ENCODE results near the gene NCCRP1. TPM values are rescaled to one million over a fixed set of nuclear protein-coding genes. Genes with fewer than 3 reads are reported as not detected.

The NCCRP1 gene
- total and polyA plus RNA-seq, 2 donors (not counting 3 experiments of a cell fraction or from before 2014, with no cell fraction given) = 0.06 TPM; not detected in 1

DNA sequence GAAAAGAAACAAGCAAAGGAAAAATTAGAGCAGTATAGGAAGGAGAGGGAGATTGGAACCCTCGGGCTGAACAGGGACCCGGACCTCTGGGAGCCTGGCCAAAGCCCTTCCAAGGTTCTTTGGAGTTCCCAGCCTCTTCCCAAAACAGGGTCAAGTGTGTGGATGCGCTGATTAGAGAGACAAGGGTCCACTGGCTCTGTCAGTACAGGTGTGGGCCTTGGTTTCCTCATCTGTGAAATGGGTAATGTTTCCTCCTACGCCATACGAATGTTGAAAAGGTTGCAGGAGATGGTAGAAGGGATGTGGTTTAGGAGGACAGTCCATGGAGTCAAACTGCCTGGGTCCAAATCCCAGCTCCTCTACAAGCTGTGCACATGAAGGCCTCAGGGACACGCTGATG is 9.4 kb downstream of the NCCRP1 start:
- Histone ChIP-seq H2AFZ (ENCODE audit: low read depth, low read length) (no peak overlapping the region), H3K79me2 (ENCODE audit: control insufficient read depth, insufficient read depth, low read length) (no peaks in the 10 kb centered on the region), H3K4me3 (replicated peaks in 1 of 3; ENCODE audit: insufficient read depth in 1 of 3, low read depth in 1 of 3, low read length in 3 of 3) (no peak overlapping the region), H3K36me3 (ENCODE audit: control insufficient read depth in 2 of 2, extremely low read depth in 1 of 2, insufficient read depth in 2 of 2, low read length in 2 of 2) (no peaks in the 10 kb centered on the region), H3K9me3 (replicated peaks; ENCODE audit: control insufficient read depth, insufficient read depth, low read length) (no peaks in the 10 kb centered on the region), H3K27ac (ENCODE audit: insufficient read depth, low read depth, low read length) (no peak overlapping the region), H3K4me2 (ENCODE audit: insufficient read depth, low read length) (no peak overlapping the region), H3K9ac (replicated peaks; ENCODE audit: extremely low read depth, insufficient read depth, low read length) (no peak overlapping the region), H3K4me1 (ENCODE audit: control insufficient read depth, extremely low read depth, insufficient read depth, low read length) (no peaks in the 10 kb centered on the region), H4K20me1 (replicated peaks; ENCODE audit: control insufficient read depth, extremely low read depth, insufficient read depth, low read length) (no peaks in the 10 kb centered on the region), H3K27me3 (ENCODE audit: control insufficient read depth in 2 of 2, insufficient read depth in 2 of 2, low read length in 2 of 2) (peaks cover 11 to 24% of the 10 kb centered on the region in 2 experiments), H3K9me1 (replicated peaks; ENCODE audit: control insufficient read depth, extremely low read depth, insufficient read depth, low read length) (no peaks in the 10 kb centered on the region)
- ChIA-PET POLR2A (no interaction called here), CTCF (interaction anchor here (2.9 kb wide), 1 partner anchor 84 kb away, joined by 10 read pairs; no protein-coding TSS in a partner anchor)
- DNase-seq (ENCODE audit: low read depth, low spot score) = no peak
- dilution Hi-C loops (cut with MboI; ENCODE audit: extremely low pct_ligation_motif_present, low sequenced_read_pairs) = no loop called here
- no peak for FAIRE-seq
- no TSS peak for BruUV-seq (replicated peaks)
- intact Hi-C loops (cut with micrococcal nuclease) = no loop called here
- TF ChIP-seq FOS (IDR thresholded peaks at IDR 0.05; ENCODE audit: borderline replicate concordance, insufficient read depth, low read length) = no peak
- TF ChIP-seq, protein P1, sequence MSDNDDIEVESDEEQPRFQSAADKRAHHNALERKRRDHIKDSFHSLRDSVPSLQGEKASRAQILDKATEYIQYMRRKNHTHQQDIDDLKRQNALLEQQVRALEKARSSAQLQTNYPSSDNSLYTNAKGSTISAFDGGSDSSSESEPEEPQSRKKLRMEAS (IDR thresholded peaks at IDR 0.05; ENCODE audit: insufficient read depth, insufficient read length) = no peak

DNA sequence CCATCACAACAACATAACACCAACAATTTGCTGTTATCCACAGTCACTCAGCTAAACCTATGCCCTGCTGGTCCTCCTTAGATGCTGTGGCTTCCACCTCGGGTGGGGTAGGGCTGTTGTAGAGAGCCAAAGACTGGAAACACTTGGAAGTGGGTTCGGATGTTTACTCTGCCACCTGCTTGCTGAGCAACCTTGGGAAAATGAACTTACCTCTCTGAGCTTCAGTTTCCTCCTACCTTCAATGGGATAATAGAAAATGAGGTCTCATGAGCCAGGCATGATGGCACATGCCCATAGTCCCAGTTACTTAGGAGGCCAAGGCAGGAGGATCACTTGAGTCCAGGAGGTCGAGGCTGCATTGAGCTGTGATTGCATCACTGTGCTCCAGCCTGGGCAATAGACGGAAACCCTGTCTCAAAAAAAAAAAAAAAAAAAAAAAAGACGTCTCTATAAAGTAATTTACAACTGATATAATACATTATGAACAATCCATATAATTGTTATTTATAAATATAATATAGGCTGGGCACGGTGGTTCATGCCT is 10.6 kb downstream of the NCCRP1 start:
- Histone ChIP-seq H3K4me2 (ENCODE audit: insufficient read depth, low read length) (no peak overlapping the region), H3K79me2 (ENCODE audit: control insufficient read depth, insufficient read depth, low read length) (no peaks in the 10 kb centered on the region), H3K4me3 (replicated peaks in 1 of 3; ENCODE audit: insufficient read depth in 1 of 3, low read depth in 1 of 3, low read length in 3 of 3) (no peak overlapping the region), H3K4me1 (ENCODE audit: control insufficient read depth, extremely low read depth, insufficient read depth, low read length) (no peaks in the 10 kb centered on the region), H3K36me3 (ENCODE audit: control insufficient read depth in 2 of 2, extremely low read depth in 1 of 2, insufficient read depth in 2 of 2, low read length in 2 of 2) (no peaks in the 10 kb centered on the region), H3K27me3 (ENCODE audit: control insufficient read depth in 2 of 2, insufficient read depth in 2 of 2, low read length in 2 of 2) (peaks cover 11 to 23% of the 10 kb centered on the region in 2 experiments), H3K9me1 (replicated peaks; ENCODE audit: control insufficient read depth, extremely low read depth, insufficient read depth, low read length) (no peaks in the 10 kb centered on the region), H3K9ac (replicated peaks; ENCODE audit: extremely low read depth, insufficient read depth, low read length) (no peak overlapping the region), H4K20me1 (replicated peaks; ENCODE audit: control insufficient read depth, extremely low read depth, insufficient read depth, low read length) (no peaks in the 10 kb centered on the region), H3K27ac (ENCODE audit: insufficient read depth, low read depth, low read length) (no peak overlapping the region), H3K9me3 (replicated peaks; ENCODE audit: control insufficient read depth, insufficient read depth, low read length) (no peaks in the 10 kb centered on the region), H2AFZ (ENCODE audit: low read depth, low read length) (no peak overlapping the region)
- no peak for FAIRE-seq
- ChIA-PET CTCF (interaction anchor here (0.7 kb wide), 1 partner anchor 601 kb away, joined by 4 read pairs; no protein-coding TSS in a partner anchor), POLR2A (no interaction called here)
- intact Hi-C loops (cut with micrococcal nuclease) = no loop called here
- no peak for TF ChIP-seq FOS (IDR thresholded peaks at IDR 0.05; ENCODE audit: borderline replicate concordance, insufficient read depth, low read length)
- TF ChIP-seq, protein P2, sequence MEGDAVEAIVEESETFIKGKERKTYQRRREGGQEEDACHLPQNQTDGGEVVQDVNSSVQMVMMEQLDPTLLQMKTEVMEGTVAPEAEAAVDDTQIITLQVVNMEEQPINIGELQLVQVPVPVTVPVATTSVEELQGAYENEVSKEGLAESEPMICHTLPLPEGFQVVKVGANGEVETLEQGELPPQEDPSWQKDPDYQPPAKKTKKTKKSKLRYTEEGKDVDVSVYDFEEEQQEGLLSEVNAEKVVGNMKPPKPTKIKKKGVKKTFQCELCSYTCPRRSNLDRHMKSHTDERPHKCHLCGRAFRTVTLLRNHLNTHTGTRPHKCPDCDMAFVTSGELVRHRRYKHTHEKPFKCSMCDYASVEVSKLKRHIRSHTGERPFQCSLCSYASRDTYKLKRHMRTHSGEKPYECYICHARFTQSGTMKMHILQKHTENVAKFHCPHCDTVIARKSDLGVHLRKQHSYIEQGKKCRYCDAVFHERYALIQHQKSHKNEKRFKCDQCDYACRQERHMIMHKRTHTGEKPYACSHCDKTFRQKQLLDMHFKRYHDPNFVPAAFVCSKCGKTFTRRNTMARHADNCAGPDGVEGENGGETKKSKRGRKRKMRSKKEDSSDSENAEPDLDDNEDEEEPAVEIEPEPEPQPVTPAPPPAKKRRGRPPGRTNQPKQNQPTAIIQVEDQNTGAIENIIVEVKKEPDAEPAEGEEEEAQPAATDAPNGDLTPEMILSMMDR (IDR thresholded peaks at IDR 0.05; ENCODE audit: extremely low read depth in 1 of 2, insufficient read depth in 1 of 2, low read depth in 1 of 2, low read length in 2 of 2) = no peak
- TF ChIP-seq POLR2A (IDR thresholded peaks at IDR 0.05; ENCODE audit: low read depth, low read length) = no peak
- TF ChIP-seq GATA2 (IDR thresholded peaks at IDR 0.05; ENCODE audit: insufficient read depth, insufficient read length, low read depth, low read length) = no peak
- TF ChIP-seq MYC (IDR thresholded peaks at IDR 0.05; ENCODE audit: low read depth, low read length) = no peak
- TF ChIP-seq POLR2AphosphoS5 (IDR thresholded peaks at IDR 0.05; ENCODE audit: insufficient read depth, low read depth, low read length) = no peak
- TF ChIP-seq, protein P1 (IDR thresholded peaks at IDR 0.05; ENCODE audit: insufficient read depth, insufficient read length) = no peak
- TF ChIP-seq EZH2 (IDR thresholded peaks at IDR 0.05; ENCODE audit: borderline replicate concordance, low read depth, low read length, severe bottlenecking) = no peak
- no peak for TF ChIP-seq JUN (IDR thresholded peaks at IDR 0.05; ENCODE audit: borderline replicate concordance, insufficient read depth, insufficient read length, low read depth)
- no peak for DNase-seq (ENCODE audit: low read depth, low spot score)
- dilution Hi-C loops (cut with MboI; ENCODE audit: extremely low pct_ligation_motif_present, low sequenced_read_pairs) = no loop called here
- no TSS peak for BruUV-seq (replicated peaks)
